SJCRH30 (cell line): ENCODE results near the gene CD300LD. TPM values are rescaled to one million over a fixed set of nuclear protein-coding genes. Genes with fewer than 3 reads are reported as not detected.

Experiments used
- DNase-seq, 2 experiments: peaks; one replicate each; pipeline ENCODE4 v3.0.0-alpha.2; 2015 to 2020
- H3K27ac ChIP-seq: fragments of 250-450 bp; sonication (Bioruptor Pico); 2 replicates; pipeline ENCODE4 v1.5.1; 2020; ENCODE audit warnings: mild to moderate bottlenecking, moderate library complexity
- H3K27me3 ChIP-seq: fragments of 250-450 bp; sonication (Bioruptor Pico); 2 replicates; pipeline ENCODE4 v1.5.1; 2020; ENCODE audit warnings: mild to moderate bottlenecking, moderate library complexity
- H3K36me3 ChIP-seq: fragments of 250-450 bp; sonication (Bioruptor Pico); 2 replicates; pipeline ENCODE4 v1.5.1; 2020; ENCODE audit warnings: mild to moderate bottlenecking, moderate library complexity
- H3K4me1 ChIP-seq: fragments of 250-450 bp; sonication (Bioruptor Pico); 2 replicates; pipeline ENCODE4 v1.5.1; 2020; ENCODE audit warnings: mild to moderate bottlenecking, moderate library complexity
- H3K4me3 ChIP-seq: fragments of 250-450 bp; sonication (Bioruptor Pico); 2 replicates; pipeline ENCODE4 v1.5.1; 2020; ENCODE audit warnings: mild to moderate bottlenecking, moderate library complexity
- H3K9me3 ChIP-seq: fragments of 250-450 bp; sonication (Bioruptor Pico); replicated peaks from 2 replicates; pipeline ENCODE4 v1.5.1; 2020; ENCODE audit warnings: mild to moderate bottlenecking, moderate library complexity
- total RNA-seq: library from RNA; depleted of rRNA; stranded (reverse); fragments of >200 nt; shearing (Covaris generic); gene quantifications from 2 replicates; pipeline ENCODE4 v1.2.3, GENCODE V29; 2014; rRNA removed

The CD300LD gene
- total RNA-seq, 1 experiment from 2014 or later, result not detected

DNA sequence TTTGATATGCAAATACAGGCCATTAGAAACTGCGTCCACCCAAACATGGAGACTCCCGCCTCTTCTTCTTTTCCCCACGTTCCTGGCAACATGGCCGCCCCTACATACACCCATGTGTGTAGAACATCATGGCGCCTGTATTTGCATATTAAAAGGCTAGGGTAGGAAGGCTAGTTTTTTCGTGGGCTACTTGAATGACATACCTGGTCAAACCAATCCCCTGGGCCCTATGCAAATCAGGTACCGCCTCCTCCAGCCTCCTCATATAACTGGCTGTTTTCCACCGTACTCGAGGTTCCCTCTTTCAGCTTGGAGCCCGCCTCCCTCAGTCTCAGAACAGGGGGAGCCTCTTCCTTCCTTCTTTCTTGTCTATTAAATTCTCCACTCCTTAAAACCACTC is 60.0 kb downstream of the CD300LD start:
- no peaks in the 10 kb centered on the region for H3K4me1 ChIP-seq
- DNase-seq, result peak; percentile 3 to 15
- H3K36me3 ChIP-seq, result no peaks in the 10 kb centered on the region
- no peak overlapping the region for H3K4me3 ChIP-seq
- H3K9me3 ChIP-seq, result 0 out of 2 replicates have a peak, but pooled peaks cover 3% of the 10 kb centered on the region
- H3K27me3 ChIP-seq, result peaks cover 20% of the 10 kb centered on the region
- no peak overlapping the region for H3K27ac ChIP-seq

DNA sequence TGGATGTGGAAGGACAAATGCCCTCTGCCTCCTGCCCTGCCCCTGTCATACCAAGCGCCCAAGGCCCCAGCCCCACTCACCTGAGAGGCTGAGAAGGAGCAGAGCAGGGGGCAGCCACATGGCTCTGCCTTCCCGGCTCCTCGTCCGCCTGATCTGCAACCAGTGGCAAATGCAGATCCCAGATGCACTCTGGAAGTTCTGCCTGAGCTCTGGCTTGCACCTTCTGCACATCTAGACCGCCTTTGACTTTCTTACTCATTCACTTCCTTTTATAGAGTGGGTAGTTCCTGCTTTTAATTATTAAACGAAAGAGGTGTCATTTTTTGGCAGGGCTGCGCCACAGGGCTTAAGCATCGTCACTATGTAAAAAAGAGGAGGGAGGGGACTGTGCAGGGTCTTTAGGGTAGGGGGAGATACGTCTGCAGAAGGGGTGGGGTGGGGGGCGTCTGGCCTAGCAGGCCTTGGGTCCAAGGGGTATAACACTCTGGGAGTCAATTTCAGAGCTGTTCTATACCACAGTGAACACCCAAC is 60.8 kb downstream of the CD300LD start, which contains the start of gene CD300LB:
CD300LB (minus strand) TSS at position 245 of the 531 bp plus-strand sequence; CDS start at position 120, 125 bp downstream.
- no peaks in the 10 kb centered on the region for H3K4me1 ChIP-seq

DNA sequence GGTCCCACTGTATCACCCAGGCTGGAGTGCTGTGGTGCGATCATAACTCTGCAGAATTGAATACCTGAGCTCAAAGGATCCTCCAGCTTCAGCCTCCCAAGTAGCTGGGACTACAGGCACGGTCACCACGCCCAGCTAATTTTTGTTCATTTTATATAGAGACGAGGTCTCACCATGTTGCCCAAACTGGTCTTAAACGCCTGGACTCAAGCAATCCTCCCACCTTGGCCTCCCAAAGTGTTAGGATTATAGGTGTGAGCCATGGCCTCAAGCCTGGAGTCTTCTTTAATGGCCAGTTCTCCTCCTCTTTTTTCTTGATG is 61.3 kb downstream of the CD300LD start:
- Histone ChIP-seq H3K4me3 (no peak overlapping the region), H3K36me3 (no peaks in the 10 kb centered on the region), H3K27ac (no peak overlapping the region), H3K9me3 (0 out of 2 replicates have a peak, but pooled peaks cover 3% of the 10 kb centered on the region), H3K27me3 (peaks cover 15% of the 10 kb centered on the region), H3K4me1 (no peaks in the 10 kb centered on the region)
- DNase-seq, result no peak

More for the DNA sequence above, 60.8 kb downstream of the CD300LD start, which contains the start of gene CD300LB:
- 0 out of 2 replicates have a peak, but pooled peaks cover 3% of the 10 kb centered on the region for H3K9me3 ChIP-seq
- no peaks in the 10 kb centered on the region for H3K36me3 ChIP-seq
- H3K4me3 ChIP-seq, result no peak within 1 kb of the TSS
- peaks cover 13% of the 10 kb centered on the region for H3K27me3 ChIP-seq
- no peak within 1 kb of the TSS for H3K27ac ChIP-seq
- no peak for DNase-seq

Other genes with a start within 250 kb of the CD300LD start
- gene BTBD17, start 230.4 kb downstream of the CD300LD start, total RNA-seq, result not detected in 2 replicates
- not detected in 2 replicates for gene GPR142, start 224.8 kb downstream of the CD300LD start, total RNA-seq
- not detected in 2 replicates for gene GPRC5C, start 160.2 kb downstream of the CD300LD start, total RNA-seq
- not detected in 2 replicates for gene CD300A, start 125.6 kb downstream of the CD300LD start, total RNA-seq
- gene CD300LB, start 60.8 kb downstream of the CD300LD start, total RNA-seq, result not detected in 2 replicates
- gene CD300C, start 46.2 kb downstream of the CD300LD start, total RNA-seq, result not detected in 2 replicates
- gene CD300H, start 24.8 kb downstream of the CD300LD start, total RNA-seq, result not detected in 2 replicates
- gene CD300E, start 31.5 kb upstream of the CD300LD start, total RNA-seq, result 0.22 TPM in 1 of 2 replicates, not detected in the other
- not detected in 2 replicates for gene CD300LF, start 120.6 kb upstream of the CD300LD start, total RNA-seq
- gene RAB37, start 145.0 kb upstream of the CD300LD start, total RNA-seq, result 1.3 and 3.0 TPM in 2 replicates
- 42.0 and 45.4 TPM in 2 replicates for gene NHERF1, start 156.3 kb upstream of the CD300LD start, total RNA-seq
- gene NAT9, start 184.1 kb upstream of the CD300LD start, total RNA-seq, result 47.7 and 50.1 TPM in 2 replicates